GM12874 (cell line): ENCODE results near the gene RNF224.

Source experiments
- TF ChIP-seq, protein P1 (sequence below): IDR thresholded peaks from 2 replicates; pipeline ENCODE4 v1.5.1; 2011; ENCODE audit warnings: low read depth, mild to moderate bottlenecking, control low read depth, low read length, moderate library complexity; ENCODE audit not compliant: insufficient read depth

The RNF224 gene

GRCh38 chr9:137189297-137190295 is 37.7 kb upstream of the RNF224 start:
- TF ChIP-seq, protein P1, sequence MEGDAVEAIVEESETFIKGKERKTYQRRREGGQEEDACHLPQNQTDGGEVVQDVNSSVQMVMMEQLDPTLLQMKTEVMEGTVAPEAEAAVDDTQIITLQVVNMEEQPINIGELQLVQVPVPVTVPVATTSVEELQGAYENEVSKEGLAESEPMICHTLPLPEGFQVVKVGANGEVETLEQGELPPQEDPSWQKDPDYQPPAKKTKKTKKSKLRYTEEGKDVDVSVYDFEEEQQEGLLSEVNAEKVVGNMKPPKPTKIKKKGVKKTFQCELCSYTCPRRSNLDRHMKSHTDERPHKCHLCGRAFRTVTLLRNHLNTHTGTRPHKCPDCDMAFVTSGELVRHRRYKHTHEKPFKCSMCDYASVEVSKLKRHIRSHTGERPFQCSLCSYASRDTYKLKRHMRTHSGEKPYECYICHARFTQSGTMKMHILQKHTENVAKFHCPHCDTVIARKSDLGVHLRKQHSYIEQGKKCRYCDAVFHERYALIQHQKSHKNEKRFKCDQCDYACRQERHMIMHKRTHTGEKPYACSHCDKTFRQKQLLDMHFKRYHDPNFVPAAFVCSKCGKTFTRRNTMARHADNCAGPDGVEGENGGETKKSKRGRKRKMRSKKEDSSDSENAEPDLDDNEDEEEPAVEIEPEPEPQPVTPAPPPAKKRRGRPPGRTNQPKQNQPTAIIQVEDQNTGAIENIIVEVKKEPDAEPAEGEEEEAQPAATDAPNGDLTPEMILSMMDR = no peak

GRCh38 chr9:137190315-137190856 is 36.9 kb upstream of the RNF224 start:
- TF ChIP-seq, protein P1 = no peak

GRCh38 chr9:137191245-137191644 is 36.1 kb upstream of the RNF224 start:
- TF ChIP-seq, protein P1 = no peak

- TF ChIP-seq, protein P1 = no peak
Observed at GRCh38 chr9:137191691-137192447, 35.4 kb upstream of the RNF224 start.

DNA sequence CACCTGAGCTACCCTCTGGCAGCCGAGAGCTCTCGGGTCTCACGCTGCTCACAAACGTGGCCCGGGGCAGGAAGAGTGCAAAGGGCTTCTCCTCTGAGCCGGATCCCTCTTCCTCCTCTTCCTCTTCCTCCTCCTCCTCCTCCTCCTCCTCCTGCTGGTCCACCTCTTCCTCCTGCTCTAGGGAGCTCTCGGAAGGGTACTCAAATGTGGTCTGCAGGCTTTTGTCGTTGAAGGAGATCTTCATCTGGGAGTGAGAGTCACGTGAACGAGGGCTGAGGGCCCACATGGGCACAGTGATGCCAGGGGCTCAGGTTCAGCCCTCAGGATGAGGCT is 34.9 kb upstream of the RNF224 start:
- TF ChIP-seq, protein P1 = no peak

DNA sequence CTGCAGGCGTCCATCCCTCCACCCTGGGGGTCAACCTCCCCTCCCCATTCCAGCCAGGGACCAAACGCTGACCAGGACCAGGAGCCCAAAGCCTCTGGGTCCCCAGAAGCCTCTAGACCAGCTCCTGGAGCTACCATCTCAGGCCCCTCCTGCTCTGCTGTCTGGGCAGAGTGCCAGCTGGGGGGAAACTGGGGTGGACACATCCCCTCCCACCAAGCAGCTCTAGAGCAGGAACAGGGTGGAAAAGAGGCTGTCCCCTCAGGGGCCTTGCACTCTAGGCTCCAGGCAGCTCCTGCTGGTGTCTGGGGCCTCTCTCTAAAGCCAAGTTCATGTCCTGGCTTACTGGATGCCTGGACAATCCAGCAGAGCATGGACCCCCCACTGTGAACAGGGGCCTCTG is 34.4 kb upstream of the RNF224 start:
- TF ChIP-seq, protein P1 = no peak

GRCh38 chr9:137193771-137194170 is 33.5 kb upstream of the RNF224 start:
- TF ChIP-seq, protein P1 = no peak
